ENCODE results near the gene HAND2.

- no peak for TF ChIP-seq CTCF (IDR thresholded peaks at IDR 0.05)
- no peak for TF ChIP-seq POLR2A (IDR thresholded peaks at IDR 0.05)
These were observed 30.1 kb downstream of the HAND2 start for GRCh38 chr4:173499658-173500535.
